ENCODE data around the gene JAM3.

- TF ChIP-seq CTCF (conservative IDR thresholded peaks at IDR 0.05; ENCODE audit: low read depth, low read length), result no peak
- no peak for TF ChIP-seq EZH2 (IDR thresholded peaks at IDR 0.05; ENCODE audit: borderline replicate concordance, low read depth, low read length, poor library complexity, severe bottlenecking)
These were observed 63.9 kb downstream of the JAM3 start for GRCh38 chr11:134132808-134133207.

Data from A673 (cell line).